HL-60/S4 treated with retinoic acid at 250 ng/mL for 4 days and 3 days (cell line): ENCODE measurements around the gene FYB1.

Experiments
- in situ Hi-C: fragments of 300-500 bp; cut with MboI; formaldehyde crosslinking; loops from 2 replicates; pipeline ENCODE4 v1.7.0; 2022; ENCODE audit warnings: low sequenced_read_pairs

Gene FYB1

DNA sequence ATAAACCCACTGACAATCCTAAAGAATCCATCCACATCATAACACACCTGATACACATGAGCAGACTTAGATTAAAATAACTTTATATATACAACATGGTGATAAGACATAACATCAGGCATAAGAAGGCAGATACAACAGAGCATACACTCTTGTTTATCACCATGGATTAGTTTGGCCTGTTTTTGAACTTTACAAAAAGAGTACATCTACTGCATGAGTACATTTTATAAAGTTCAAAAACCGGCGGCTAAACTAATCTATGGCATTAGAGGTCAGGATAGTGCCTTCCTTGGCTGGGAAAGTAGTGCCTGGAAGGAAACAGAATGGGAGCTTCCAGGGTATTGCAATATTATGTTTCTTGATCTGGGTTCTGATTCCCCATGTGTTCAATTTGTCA lies 160.3 kb downstream of the FYB1 start:
- in situ Hi-C loops = no loop called here

DNA sequence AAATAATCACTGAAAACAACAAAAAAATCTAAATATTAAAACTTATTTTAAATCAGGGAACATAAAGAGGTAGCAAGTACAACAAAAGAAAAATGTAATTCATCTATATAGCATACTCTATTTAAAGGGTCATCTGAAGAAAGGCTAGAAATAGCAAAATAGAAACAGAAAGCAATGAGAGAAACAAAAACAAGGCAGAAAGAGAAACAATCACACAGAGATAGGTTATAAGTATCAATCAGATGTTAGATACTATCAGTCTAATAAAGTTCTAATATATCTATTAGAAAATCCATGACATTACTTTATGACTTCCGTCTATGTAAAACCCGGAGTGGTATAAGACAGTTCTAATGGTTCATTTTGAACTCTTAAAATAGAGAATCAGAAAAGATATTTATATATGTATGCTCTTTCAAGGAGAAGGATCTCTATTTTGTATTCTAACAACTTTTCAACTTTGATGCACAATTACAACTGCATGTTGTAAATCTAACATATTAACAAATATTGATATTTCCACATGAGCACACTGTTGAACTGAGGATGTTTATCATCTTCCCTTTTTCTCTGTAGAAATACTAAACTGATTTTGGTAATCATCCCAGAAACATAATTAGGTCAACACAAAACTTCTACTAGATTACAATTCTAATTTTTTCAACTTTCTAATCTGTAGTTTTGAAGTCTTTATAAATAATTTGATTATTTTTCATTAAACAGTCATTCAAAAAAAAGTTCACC lies 161.0 kb downstream of the FYB1 start:
- in situ Hi-C loops = no loop called here

DNA sequence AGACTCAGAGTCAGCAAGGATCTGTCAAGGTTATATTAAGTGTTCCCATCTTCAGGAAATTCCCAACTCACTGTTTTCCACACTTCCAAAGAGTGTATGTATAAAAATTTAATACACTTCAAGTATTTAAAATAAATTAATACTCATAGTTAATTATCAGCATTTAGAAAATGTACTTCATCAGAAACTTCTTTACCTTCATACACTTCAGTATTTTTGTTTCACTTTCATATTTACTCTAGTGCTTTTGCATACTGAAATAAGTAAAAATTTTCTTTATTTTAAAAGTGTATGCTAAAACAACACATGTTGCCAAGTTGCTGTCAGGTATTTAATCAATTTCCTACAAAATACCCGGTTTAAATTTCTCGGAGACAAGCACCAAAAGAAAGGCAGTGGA lies 161.6 kb downstream of the FYB1 start:
- in situ Hi-C loops = no loop called here

- in situ Hi-C loops = no loop called here
Measured at GRCh38 chr5:39055768-39056398, 163.5 kb downstream of the FYB1 start.
